WTC11 (cell line): ENCODE data around the gene ZACN.
"Not testable (repeated sequence)": the region's sequence is repeated elsewhere in the genome, so short reads cannot be mapped to it uniquely, and the experiment has no call there.

ENCODE experiments used
- NR2C2 ChIP-seq: sonication (generic); formaldehyde crosslinking; IDR thresholded peaks from 2 replicates; pipeline ENCODE4 v1.8.0; 2022; ENCODE audit warnings: mild to moderate bottlenecking, missing genetic modification reagents
- TF ChIP-seq, protein P1 (sequence below): fragments of 200-600 bp; IDR thresholded peaks from 2 replicates; pipeline ENCODE4 v1.8.0; 2022; ENCODE audit warnings: antibody characterized with exemption

DNA sequence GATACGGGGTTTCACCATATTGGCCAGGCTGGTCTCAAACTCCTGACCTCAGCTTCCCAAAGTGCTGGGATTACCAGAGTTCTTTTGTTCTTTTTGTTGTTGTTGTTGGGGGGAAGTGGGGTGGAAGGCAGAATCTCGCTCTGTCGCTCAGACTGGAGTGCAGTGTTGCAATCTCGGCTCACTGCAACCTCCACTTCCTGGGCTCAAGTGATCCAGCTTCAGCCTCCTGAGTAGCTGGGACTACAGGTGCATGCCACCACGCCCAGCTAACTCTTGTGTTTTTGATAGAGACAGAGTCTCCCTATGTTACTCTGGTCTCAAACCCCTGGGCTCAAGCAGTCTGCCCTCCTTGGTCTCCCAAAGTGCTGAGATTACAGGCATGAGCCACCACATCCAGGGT is 612 bp upstream of the ZACN start:
- TF ChIP-seq, protein P1, sequence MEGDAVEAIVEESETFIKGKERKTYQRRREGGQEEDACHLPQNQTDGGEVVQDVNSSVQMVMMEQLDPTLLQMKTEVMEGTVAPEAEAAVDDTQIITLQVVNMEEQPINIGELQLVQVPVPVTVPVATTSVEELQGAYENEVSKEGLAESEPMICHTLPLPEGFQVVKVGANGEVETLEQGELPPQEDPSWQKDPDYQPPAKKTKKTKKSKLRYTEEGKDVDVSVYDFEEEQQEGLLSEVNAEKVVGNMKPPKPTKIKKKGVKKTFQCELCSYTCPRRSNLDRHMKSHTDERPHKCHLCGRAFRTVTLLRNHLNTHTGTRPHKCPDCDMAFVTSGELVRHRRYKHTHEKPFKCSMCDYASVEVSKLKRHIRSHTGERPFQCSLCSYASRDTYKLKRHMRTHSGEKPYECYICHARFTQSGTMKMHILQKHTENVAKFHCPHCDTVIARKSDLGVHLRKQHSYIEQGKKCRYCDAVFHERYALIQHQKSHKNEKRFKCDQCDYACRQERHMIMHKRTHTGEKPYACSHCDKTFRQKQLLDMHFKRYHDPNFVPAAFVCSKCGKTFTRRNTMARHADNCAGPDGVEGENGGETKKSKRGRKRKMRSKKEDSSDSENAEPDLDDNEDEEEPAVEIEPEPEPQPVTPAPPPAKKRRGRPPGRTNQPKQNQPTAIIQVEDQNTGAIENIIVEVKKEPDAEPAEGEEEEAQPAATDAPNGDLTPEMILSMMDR: not testable (repeated sequence)
- not testable (repeated sequence) for TF ChIP-seq NR2C2 (CRISPR knock-in tag)
